ENCODE data around the gene IKZF5.

The IKZF5 gene

GRCh38 chr10:123008355-123009104 lies at the start of gene IKZF5, which contains the start of gene ACADSB:
Gene IKZF5 (minus strand): TSS chr10:123008795. CDS start chr10:122998625, 10,170 bp downstream.
Gene ACADSB (plus strand): TSS chr10:123009006. CDS start chr10:123009030, 24 bp downstream.
- peak; percentile 90 for DNase-seq

GRCh38 chr10:123057968-123058367 lies 49.4 kb upstream of the IKZF5 start:
- DNase-seq: no peak

GRCh38 chr10:123045961-123046731 lies 37.6 kb upstream of the IKZF5 start:
- DNase-seq: no peak

GRCh38 chr10:123044391-123044790 lies 35.8 kb upstream of the IKZF5 start:
- no peak for DNase-seq

GRCh38 chr10:123043409-123043925 lies 34.9 kb upstream of the IKZF5 start:
- DNase-seq: peak; percentile 12

GRCh38 chr10:123042708-123043408 lies 34.3 kb upstream of the IKZF5 start:
- DNase-seq: no peak

- no peak for DNase-seq
Measured at GRCh38 chr10:123039632-123039930, 31.0 kb upstream of the IKZF5 start.

- DNase-seq: no peak
Measured at GRCh38 chr10:123038782-123039631, 30.4 kb upstream of the IKZF5 start.

GRCh38 chr10:123035467-123036086 lies 27.0 kb upstream of the IKZF5 start:
- DNase-seq: no peak

GRCh38 chr10:123034332-123034731 lies 25.7 kb upstream of the IKZF5 start:
- DNase-seq: no peak

GRCh38 chr10:123031124-123031523 lies 22.5 kb upstream of the IKZF5 start:
- no peak for DNase-seq

- no peak for DNase-seq
Measured at GRCh38 chr10:123027861-123028260, 19.3 kb upstream of the IKZF5 start.

GRCh38 chr10:123026302-123026701 lies 17.7 kb upstream of the IKZF5 start:
- DNase-seq: no peak

- no peak for DNase-seq
Measured at GRCh38 chr10:123024540-123024939, 15.9 kb upstream of the IKZF5 start.

- DNase-seq: no peak
Measured at GRCh38 chr10:123021517-123021916, 12.9 kb upstream of the IKZF5 start.

GRCh38 chr10:123019941-123020703 lies 11.5 kb upstream of the IKZF5 start:
- DNase-seq: no peak

GRCh38 chr10:123019264-123019663 lies 10.7 kb upstream of the IKZF5 start:
- DNase-seq: no peak

- no peak for DNase-seq
Measured at GRCh38 chr10:123018531-123018930, 9.9 kb upstream of the IKZF5 start.

- DNase-seq: no peak
Measured at GRCh38 chr10:123017421-123018165, 9.0 kb upstream of the IKZF5 start.

GRCh38 chr10:123016228-123016627 lies 7.6 kb upstream of the IKZF5 start:
- no peak for DNase-seq

Measured in stimulated activated CD4-positive, alpha-beta T cell treated with anti-CD3 and anti-CD28 coated beads, Interleukin-12 subunit alpha, Interleukin-12 subunit beta, amount 100 ng/mL, for 4 hours (primary cell).